Kidney (tissue), 14 donors: ENCODE measurements around the gene FURIN. TPM values are rescaled to one million over a fixed set of nuclear protein-coding genes. Genes with fewer than 3 reads are reported as not detected.

Experiments
- DNase-seq, 5 donors: peaks; one replicate each; pipeline ENCODE4 v3.0.0-alpha.2; 2013 to 2020
- FAIRE-seq: peaks from 2 replicates; lab custom pipeline; 2012; peaks lifted over from hg19 to GRCh38; lab: Jason Lieb, UNC
- H3K27ac ChIP-seq, 2 donors: one replicate each; pipeline ENCODE4 v1.7.0; 2013; ENCODE audit warnings: low read depth in 2 of 2, low read length in 2 of 2, inconsistent platforms in 1 of 2
- H3K27me3 ChIP-seq: one replicate; pipeline ENCODE4 v1.7.1; 2013; ENCODE audit warnings: low read length, inconsistent platforms; ENCODE audit not compliant: control insufficient read depth, insufficient read depth
- H3K36me3 ChIP-seq, 3 donors: one replicate each; pipeline versions ENCODE4 v1.7.0 to v1.7.1; 2013; ENCODE audit warnings: low read length in 3 of 3, control low read depth in 1 of 3, inconsistent platforms in 1 of 3; ENCODE audit not compliant: insufficient read depth in 3 of 3, control insufficient read depth in 2 of 3
- H3K4me1 ChIP-seq, 3 donors: one replicate each; pipeline versions ENCODE4 v1.7.0 to v1.7.1; 2013; ENCODE audit warnings: low read length in 3 of 3, inconsistent platforms in 1 of 3, low read depth in 1 of 3; ENCODE audit not compliant: control insufficient read depth in 2 of 3, insufficient read depth in 2 of 3
- H3K4me3 ChIP-seq, 3 donors: one replicate each; pipeline versions ENCODE4 v1.7.0 to v1.8.1; 2013; ENCODE audit warnings: low read length in 3 of 3, control low read depth in 1 of 3, inconsistent platforms in 1 of 3
- H3K9ac ChIP-seq, 3 donors: one replicate each; pipeline versions ENCODE4 v1.7.0 to v1.7.1; 2013; ENCODE audit warnings: low read length in 3 of 3, control low read depth in 1 of 3, inconsistent platforms in 1 of 3
- H3K9me3 ChIP-seq, 3 donors: one replicate each; pipeline versions ENCODE4 v1.7.0 to v1.7.1; 2013; ENCODE audit warnings: low read length in 3 of 3, control low read depth in 1 of 3, inconsistent platforms in 1 of 3; ENCODE audit not compliant: control insufficient read depth in 2 of 3, insufficient read depth in 1 of 3
- CTCF ChIP-seq: IDR thresholded peaks from 3 replicates; pipeline ENCODE4 v1.5.1; 2012; ENCODE audit warnings: mild to moderate bottlenecking, moderate library complexity, borderline replicate concordance; ENCODE audit not compliant: insufficient read depth; ENCODE audit errors: extremely low read depth
- intact Hi-C: fragments of 100-400 bp; cut with DNase I; formaldehyde crosslinking; loops from one replicate; pipeline ENCODE4 v1.11.1; 2022
- polyA plus RNA-seq: library from polyadenylated mRNA; stranded (reverse); fragments of 350-450 nt; fragmentation: Illumina TruSeq; extraction: RNeasy Lipid Tissue Mini Kit (QIAGEN cat#74804); gene quantifications from one replicate; pipeline ENCODE4 v1.2.3, GENCODE V29; 2014; ENCODE audit warnings: low read depth, low replicate concordance; ENCODE audit not compliant: insufficient read depth
- total RNA-seq: library from RNA; stranded (reverse); fragmentation: NEBNext Ultra II Directional; extraction: Animal tissue kit (Norgen Biotek cat#: 25700); gene quantifications from one replicate; pipeline ENCODE4 v1.2.1, GENCODE V29; 2021
- donor health status: control.
- donor health status: control.
- donor health status: control.
- donor health status: control.
- donor health status: control.
- donor health status: DM: yes; HTN: yes; CAD: no.
- donor health status: Normal renal cell carcinoma (clear cell type).

Gene FURIN
- total and polyA plus RNA-seq, 2 donors from 2014 or later: 36.4 to 75.9 TPM

- Histone ChIP-seq H3K36me3 (peaks cover 0 to 31% (median 28%) of the 10 kb centered on the region in 3 donors), H3K4me1 (peaks cover 0 to 13% (median 13%) of the 10 kb centered on the region in 3 donors), H3K9me3 (no peaks in the 10 kb centered on the region), H3K27ac (peak overlapping the region; percentile 76 to 88), H3K27me3 (no peaks in the 10 kb centered on the region), H3K4me3 (peak overlapping the region; percentile 57 to 75 (median 74)), H3K9ac (peak overlapping the region in 2 of 3 donors; percentile 80 to 94)
- intact Hi-C loops: no loop called here
- FAIRE-seq (no peak), DNase-seq (peak; percentile 54 to 74 (median 59))
- peak; percentile 5 for TF ChIP-seq CTCF
These were observed 35.5 kb downstream of the FURIN start for GRCh38 chr15:90903733-90904536.

- DNase-seq: peak in 1 of 5 donors; percentile 12
These were observed 36.4 kb downstream of the FURIN start for GRCh38 chr15:90904746-90905145.

DNA sequence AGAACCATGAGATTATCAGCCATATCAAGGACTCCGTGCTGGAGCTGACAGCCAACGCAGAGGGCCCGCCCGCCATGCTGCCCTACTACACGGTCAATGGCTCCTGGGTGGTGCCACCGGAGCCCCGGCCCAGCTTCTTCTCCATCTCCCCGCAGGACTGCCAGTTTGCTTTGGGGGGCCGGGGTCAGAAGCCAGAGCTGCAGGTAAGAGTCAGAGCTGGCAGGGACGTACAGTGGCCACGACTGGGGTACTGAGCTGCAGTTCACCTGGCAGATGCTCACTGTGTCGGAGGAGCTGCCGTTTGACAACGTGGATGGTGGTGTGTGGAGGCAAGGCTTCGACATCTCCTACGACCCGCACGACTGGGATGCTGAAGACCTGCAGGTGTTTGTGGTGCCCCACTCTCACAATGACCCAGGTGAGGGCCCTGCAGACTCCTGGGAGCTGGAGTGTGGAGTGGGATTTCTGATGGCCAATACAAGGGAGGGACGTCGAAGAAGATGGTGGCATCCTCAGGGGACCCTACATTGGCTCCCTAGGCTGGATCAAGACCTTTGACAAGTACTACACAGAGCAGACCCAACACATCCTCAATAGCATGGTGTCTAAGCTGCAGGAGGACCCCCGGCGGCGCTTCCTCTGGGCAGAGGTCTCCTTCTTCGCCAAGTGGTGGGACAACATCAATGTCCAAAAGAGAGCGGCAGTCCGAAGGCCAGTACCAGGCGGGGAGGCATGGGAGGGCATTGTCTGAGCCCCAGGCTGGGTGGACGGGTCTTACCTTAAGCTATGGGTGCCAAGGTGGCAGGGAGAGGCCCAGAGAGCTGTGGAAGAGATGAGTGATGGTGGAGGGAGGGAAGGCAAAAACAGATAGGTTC lies 37.2 kb downstream of the FURIN start:
- TF ChIP-seq CTCF: no peak
- no peak overlapping the region for H3K9ac ChIP-seq
- H3K27me3 ChIP-seq: no peaks in the 10 kb centered on the region
- no peaks in the 10 kb centered on the region for H3K9me3 ChIP-seq
- intact Hi-C loops: no loop called here
- H3K36me3 ChIP-seq: peaks cover 0 to 42% (median 37%) of the 10 kb centered on the region in 3 donors
- FAIRE-seq (no peak), DNase-seq (peak in 1 of 5 donors; percentile 67)
- H3K27ac ChIP-seq: no peak overlapping the region
- peaks cover 0 to 13% (median 13%) of the 10 kb centered on the region in 3 donors for H3K4me1 ChIP-seq
- no peak overlapping the region for H3K4me3 ChIP-seq

More at GRCh38 chr15:90904746-90905145, 36.4 kb downstream of the FURIN start:
- no peaks in the 10 kb centered on the region for H3K9me3 ChIP-seq
- H3K36me3 ChIP-seq: peaks cover 0 to 35% (median 30%) of the 10 kb centered on the region in 3 donors
- FAIRE-seq: no peak
- intact Hi-C loops: no loop called here
- H3K27ac ChIP-seq: no peak overlapping the region
- peaks cover 0 to 13% (median 13%) of the 10 kb centered on the region in 3 donors for H3K4me1 ChIP-seq
- H3K4me3 ChIP-seq: no peak overlapping the region
- TF ChIP-seq CTCF: no peak
- no peaks in the 10 kb centered on the region for H3K27me3 ChIP-seq
- no peak overlapping the region for H3K9ac ChIP-seq
